ENCODE measurements around the gene JAGN1. TPM values are rescaled to one million over a fixed set of nuclear protein-coding genes. Genes with fewer than 3 reads are reported as not detected.
"Not testable (repeated sequence)": the region's sequence is repeated elsewhere in the genome, so short reads cannot be mapped to it uniquely, and the experiment has no call there.

The JAGN1 gene
- total RNA-seq, 1 experiment from 2014 or later = 45.6 TPM

GRCh38 chr3:9866639-9867038 is 23.8 kb upstream of the JAGN1 start:
- DNase-seq (ENCODE audit: low read depth) = no peak

GRCh38 chr3:9867106-9867505 is 23.3 kb upstream of the JAGN1 start:
- DNase-seq (ENCODE audit: low read depth) = no peak

- no peak for DNase-seq (ENCODE audit: low read depth)
Measured at GRCh38 chr3:9869955-9870354, 20.5 kb upstream of the JAGN1 start.

- peak; percentile 65 for DNase-seq (ENCODE audit: low read depth)
Measured at GRCh38 chr3:9870978-9871377, 19.4 kb upstream of the JAGN1 start.

- DNase-seq (ENCODE audit: low read depth) = peak; percentile 27
Measured at GRCh38 chr3:9872067-9872466, 18.3 kb upstream of the JAGN1 start.

GRCh38 chr3:9875448-9875847 is 15.0 kb upstream of the JAGN1 start:
- no peak for DNase-seq (ENCODE audit: low read depth)

GRCh38 chr3:9876255-9876654 is 14.2 kb upstream of the JAGN1 start:
- not testable (repeated sequence) for DNase-seq (ENCODE audit: low read depth)

- DNase-seq (ENCODE audit: low read depth) = no peak
Measured at GRCh38 chr3:9876991-9877390, 13.4 kb upstream of the JAGN1 start.

GRCh38 chr3:9878700-9879099 is 11.7 kb upstream of the JAGN1 start:
- DNase-seq (ENCODE audit: low read depth) = no peak

- no peak for DNase-seq (ENCODE audit: low read depth)
Measured at GRCh38 chr3:9879830-9880549, 10.4 kb upstream of the JAGN1 start, which contains the start of gene CIDEC. TSS of gene CIDEC (minus strand) at chr3:9880253. CDS start at chr3:9878486, 1,767 bp downstream.

- DNase-seq (ENCODE audit: low read depth) = no peak
Measured at GRCh38 chr3:9881441-9881840, 9.0 kb upstream of the JAGN1 start.

- DNase-seq (ENCODE audit: low read depth) = no peak
Measured at GRCh38 chr3:9883706-9884554, 6.5 kb upstream of the JAGN1 start.

- peak; percentile 87 for DNase-seq (ENCODE audit: low read depth)
Measured at GRCh38 chr3:9884555-9885165, 5.8 kb upstream of the JAGN1 start.

GRCh38 chr3:9886328-9886727 is 4.1 kb upstream of the JAGN1 start:
- no peak for DNase-seq (ENCODE audit: low read depth)

GRCh38 chr3:9887480-9887879 is 2.9 kb upstream of the JAGN1 start:
- DNase-seq (ENCODE audit: low read depth) = no peak

GRCh38 chr3:9888540-9888939 is 1.9 kb upstream of the JAGN1 start:
- no peak for DNase-seq (ENCODE audit: low read depth)

- DNase-seq (ENCODE audit: low read depth) = no peak
Measured at GRCh38 chr3:9889405-9889804, 1.0 kb upstream of the JAGN1 start.

GRCh38 chr3:9891072-9891622 is 737 bp downstream of the JAGN1 start:
- no peak for DNase-seq (ENCODE audit: low read depth)

GRCh38 chr3:9893739-9894138 is 3.3 kb downstream of the JAGN1 start:
- DNase-seq (ENCODE audit: low read depth) = no peak

- not testable (repeated sequence) for DNase-seq (ENCODE audit: low read depth)
Measured at GRCh38 chr3:9895715-9896114, 5.3 kb downstream of the JAGN1 start.

- DNase-seq (ENCODE audit: low read depth) = not testable (repeated sequence)
Measured at GRCh38 chr3:9896755-9897407, 6.5 kb downstream of the JAGN1 start.
